Pulmonary artery endothelial cell (primary cell): ENCODE results near the gene GAREM2. TPM values are rescaled to one million over a fixed set of nuclear protein-coding genes. Genes with fewer than 3 reads are reported as not detected.

Source experiments
- DNase-seq: peaks from one replicate; pipeline ENCODE4 v3.0.0-alpha.2; 2011; ENCODE audit warnings: low read depth, low spot score
- total RNA-seq: library from RNA; depleted of rRNA; stranded (reverse); fragments of >200 nt; gene quantifications from 2 replicates; pipeline ENCODE4 v1.2.3, GENCODE V29; 2014

Gene GAREM2
- total RNA-seq, 1 donor from 2014 or later: 0.92 TPM

GRCh38 chr2:26237868-26238267 is 65.0 kb downstream of the GAREM2 start:
- no peak for DNase-seq

GRCh38 chr2:26238311-26238958 is 65.5 kb downstream of the GAREM2 start:
- DNase-seq: no peak

Other genes starting within 250 kb of the GAREM2 start
- 13.1 and 19.5 TPM in 2 replicates for gene KIF3C, start 190.6 kb upstream of the GAREM2 start, total RNA-seq
- gene RAB10, start 139.0 kb upstream of the GAREM2 start, total RNA-seq: 71.9 and 123 TPM in 2 replicates
- gene HADHA, start 71.5 kb downstream of the GAREM2 start, total RNA-seq: 172 and 200 TPM in 2 replicates
- 93.7 and 93.9 TPM in 2 replicates for gene HADHB, start 71.9 kb downstream of the GAREM2 start, total RNA-seq
- gene SELENOI, start 173.1 kb downstream of the GAREM2 start, total RNA-seq: 17.9 and 22.2 TPM in 2 replicates
- gene ADGRF3, start 173.7 kb downstream of the GAREM2 start, total RNA-seq: 0.04 TPM in 1 of 2 replicates, not detected in the other
- 0.13 and 0.18 TPM in 2 replicates for gene DRC1, start 228.8 kb downstream of the GAREM2 start, total RNA-seq